HG02642 (cell line): ENCODE results near the gene VWA3B.

Experiments used
- ATAC-seq: cut with Tn5 transposase; IDR thresholded peaks from one replicate; pipeline ENCODE4 v1.9.1; 2021; ENCODE audit warnings: mild to moderate bottlenecking; ENCODE audit not compliant: unreplicated experiment, poor library complexity

Gene VWA3B

GRCh38 chr2:98170076-98170475 lies 83.1 kb downstream of the VWA3B start:
- no peak for ATAC-seq

- no peak for ATAC-seq
Measured at GRCh38 chr2:98172150-98172765, 85.3 kb downstream of the VWA3B start.

- ATAC-seq = no peak
Measured at GRCh38 chr2:98172951-98173350, 86.0 kb downstream of the VWA3B start.

GRCh38 chr2:98175811-98176210 lies 88.8 kb downstream of the VWA3B start:
- ATAC-seq = no peak

- ATAC-seq = no peak
Measured at GRCh38 chr2:98177286-98177685, 90.3 kb downstream of the VWA3B start.

GRCh38 chr2:98177986-98178385 lies 91.0 kb downstream of the VWA3B start:
- no peak for ATAC-seq

GRCh38 chr2:98180456-98180855 lies 93.5 kb downstream of the VWA3B start:
- no peak for ATAC-seq

- no peak for ATAC-seq
Measured at GRCh38 chr2:98181346-98181745, 94.4 kb downstream of the VWA3B start.

- ATAC-seq = no peak
Measured at GRCh38 chr2:98185801-98186200, 98.8 kb downstream of the VWA3B start.

GRCh38 chr2:98187194-98187593 lies 100.2 kb downstream of the VWA3B start:
- ATAC-seq = no peak

GRCh38 chr2:98188351-98189046 lies 101.5 kb downstream of the VWA3B start:
- no peak for ATAC-seq

GRCh38 chr2:98191883-98192282 lies 104.9 kb downstream of the VWA3B start:
- ATAC-seq = no peak

- ATAC-seq = no peak
Measured at GRCh38 chr2:98201576-98201975, 114.6 kb downstream of the VWA3B start.

GRCh38 chr2:98205889-98206288 lies 118.9 kb downstream of the VWA3B start:
- ATAC-seq = no peak

- ATAC-seq = no peak
Measured at GRCh38 chr2:98212092-98213000, 125.4 kb downstream of the VWA3B start.

GRCh38 chr2:98216616-98217015 lies 129.6 kb downstream of the VWA3B start:
- no peak for ATAC-seq

GRCh38 chr2:98219152-98219551 lies 132.2 kb downstream of the VWA3B start:
- no peak for ATAC-seq

- no peak for ATAC-seq
Measured at GRCh38 chr2:98233941-98234340, 147.0 kb downstream of the VWA3B start.

- ATAC-seq = no peak
Measured at GRCh38 chr2:98234776-98235175, 147.8 kb downstream of the VWA3B start.

- ATAC-seq = no peak
Measured at GRCh38 chr2:98236935-98237334, 150.0 kb downstream of the VWA3B start.

GRCh38 chr2:98240786-98241398 lies 153.9 kb downstream of the VWA3B start:
- no peak for ATAC-seq
